ENCODE data around the gene POLR1F.
A peak's percentile ranks its signal among the peaks of the same experiment; 100 is the strongest.
"Not testable (repeated sequence)": the region's sequence is repeated elsewhere in the genome, so short reads cannot be mapped to it uniquely, and the experiment has no call there.

Gene POLR1F, protein sequence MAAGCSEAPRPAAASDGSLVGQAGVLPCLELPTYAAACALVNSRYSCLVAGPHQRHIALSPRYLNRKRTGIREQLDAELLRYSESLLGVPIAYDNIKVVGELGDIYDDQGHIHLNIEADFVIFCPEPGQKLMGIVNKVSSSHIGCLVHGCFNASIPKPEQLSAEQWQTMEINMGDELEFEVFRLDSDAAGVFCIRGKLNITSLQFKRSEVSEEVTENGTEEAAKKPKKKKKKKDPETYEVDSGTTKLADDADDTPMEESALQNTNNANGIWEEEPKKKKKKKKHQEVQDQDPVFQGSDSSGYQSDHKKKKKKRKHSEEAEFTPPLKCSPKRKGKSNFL

DNA sequence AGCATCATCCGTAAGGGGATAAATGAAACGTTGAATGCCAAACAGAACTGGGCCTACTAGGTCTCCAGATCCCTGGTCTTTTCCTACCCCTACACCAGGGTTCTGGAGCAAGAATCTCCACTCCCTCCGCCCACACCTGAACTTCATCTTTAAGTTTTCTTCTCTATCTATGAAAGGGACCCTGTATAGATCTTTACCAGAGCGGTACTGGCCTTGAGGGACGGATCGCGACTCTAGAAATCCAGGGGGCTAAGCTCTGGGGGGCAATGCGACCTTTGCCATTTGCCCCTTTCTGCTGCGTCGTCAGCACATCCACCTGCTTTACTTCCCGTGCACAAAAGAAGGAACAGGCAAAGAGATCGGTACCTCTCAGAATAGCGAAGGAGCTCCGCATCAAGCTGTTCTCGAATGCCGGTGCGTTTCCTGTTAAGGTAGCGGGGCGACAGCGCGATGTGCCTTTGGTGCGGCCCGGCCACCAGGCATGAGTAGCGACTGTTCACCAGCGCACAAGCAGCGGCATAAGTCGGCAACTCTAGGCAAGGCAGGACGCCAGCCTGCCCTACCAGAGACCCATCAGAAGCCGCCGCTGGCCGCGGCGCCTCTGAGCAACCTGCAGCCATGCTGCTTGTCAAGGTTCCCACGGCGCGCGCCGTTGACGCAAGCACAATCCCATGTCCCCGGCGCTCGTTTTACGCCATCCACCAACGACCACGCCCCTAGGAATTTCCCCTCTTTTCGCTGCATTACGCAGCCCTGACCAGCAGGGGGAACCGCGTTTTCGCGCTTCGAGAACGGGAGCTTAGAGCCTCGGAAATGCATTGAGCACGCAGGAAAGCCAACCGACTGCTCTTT is at the start of gene POLR1F:
POLR1F (minus strand) TSS at position 641 of the 852 bp plus-strand sequence; CDS start at position 620, 21 bp downstream.
- DNase-seq (ENCODE audit: low read depth in 1 of 2, low spot score in 1 of 2) = peak; percentile 85 to 86

DNA sequence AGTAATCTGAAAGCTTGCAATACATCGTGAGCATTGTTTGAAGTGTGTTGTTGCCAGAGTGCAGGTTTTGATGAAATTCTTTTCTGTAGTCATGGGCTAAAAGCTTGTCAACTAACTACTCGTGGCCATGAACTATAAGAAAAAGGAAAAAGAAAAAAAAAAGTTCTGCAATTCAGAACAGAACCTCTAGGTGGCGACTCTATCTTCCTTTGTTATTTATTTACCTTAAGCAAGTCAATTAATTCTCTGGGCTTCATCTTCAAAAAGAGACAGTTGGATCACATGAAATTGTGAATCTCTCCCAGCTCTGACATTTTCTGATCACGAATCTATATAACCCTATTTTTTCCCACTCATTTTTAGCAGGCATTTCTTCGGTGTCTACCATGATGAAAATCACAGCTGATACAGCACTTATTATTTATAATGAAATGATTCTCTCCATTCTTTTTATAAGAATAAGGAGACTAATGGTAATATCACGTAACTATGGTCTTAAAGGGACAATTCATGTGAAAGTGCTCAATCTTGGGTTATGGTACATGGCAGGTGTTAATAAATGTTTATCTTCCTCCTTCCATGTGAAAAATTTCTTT is 45.8 kb upstream of the POLR1F start:
- no peak for DNase-seq (ENCODE audit: low read depth in 1 of 2, low spot score in 1 of 2)

DNA sequence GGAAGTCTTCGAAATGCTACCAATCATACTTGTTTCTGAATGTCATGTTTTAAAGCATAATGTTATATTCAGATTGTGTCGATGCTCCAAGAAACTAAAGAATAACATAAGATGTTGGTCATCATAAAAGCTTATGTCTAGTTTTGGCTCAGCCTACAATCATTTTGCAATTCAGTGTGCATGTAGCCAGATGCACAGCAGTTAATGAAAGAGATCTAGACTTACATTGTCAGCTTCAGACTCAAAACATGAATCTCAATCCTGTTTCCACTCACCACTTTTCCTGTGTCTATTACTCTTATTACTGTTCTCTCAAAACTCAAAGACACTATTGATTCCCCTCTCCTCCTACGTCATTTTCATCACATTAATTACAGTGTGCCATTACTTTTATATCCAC is 43.2 kb upstream of the POLR1F start:
- no peak for DNase-seq (ENCODE audit: low read depth in 1 of 2, low spot score in 1 of 2)

DNA sequence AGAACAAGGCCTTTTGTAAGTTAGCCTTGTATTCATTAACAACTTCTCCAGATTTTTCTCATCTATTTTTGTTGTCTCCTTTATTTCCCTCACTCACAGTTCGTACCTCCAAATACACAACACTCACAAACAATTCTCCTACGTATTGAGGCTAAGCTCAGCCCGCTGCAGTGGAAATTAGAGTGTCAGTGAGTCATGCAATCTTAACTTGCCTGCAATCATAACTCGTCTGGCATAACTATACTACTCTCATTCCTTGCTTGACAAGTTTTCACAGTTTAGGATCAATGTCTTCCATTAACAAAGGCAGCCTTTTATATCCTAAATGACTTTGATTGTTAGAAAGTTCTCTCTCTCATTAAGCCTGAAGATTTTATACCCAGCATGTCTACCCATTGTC is 40.8 kb upstream of the POLR1F start:
- no peak for DNase-seq (ENCODE audit: low read depth in 1 of 2, low spot score in 1 of 2)

DNA sequence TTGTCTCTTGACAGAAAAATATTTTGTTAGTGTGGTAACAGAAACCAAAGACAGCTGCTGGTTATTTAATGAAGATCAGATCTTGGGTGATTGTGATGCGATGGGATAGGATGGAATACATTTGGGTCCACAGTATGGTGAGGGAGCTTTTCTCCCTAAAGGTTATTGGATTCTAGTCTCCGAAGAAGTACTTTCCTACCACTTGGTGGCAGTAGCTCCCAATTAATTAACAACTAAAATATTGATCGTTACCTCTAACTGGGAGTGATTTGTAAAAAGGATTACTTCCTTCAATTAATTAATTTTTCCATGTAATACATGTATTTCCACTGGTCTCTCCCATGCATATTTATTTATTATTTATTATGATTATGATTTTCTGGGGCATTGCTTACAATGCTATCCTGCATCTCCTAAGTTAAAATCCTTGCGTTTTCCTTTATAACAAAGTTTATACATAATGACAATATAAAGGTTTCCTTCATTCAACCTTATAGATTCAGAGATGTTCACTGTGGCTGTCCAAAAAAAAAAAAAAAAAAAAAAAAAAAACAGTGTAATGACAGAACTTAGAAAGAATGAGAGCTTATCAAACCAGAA is 39.0 kb upstream of the POLR1F start:
- DNase-seq (ENCODE audit: low read depth in 1 of 2, low spot score in 1 of 2) = no peak

DNA sequence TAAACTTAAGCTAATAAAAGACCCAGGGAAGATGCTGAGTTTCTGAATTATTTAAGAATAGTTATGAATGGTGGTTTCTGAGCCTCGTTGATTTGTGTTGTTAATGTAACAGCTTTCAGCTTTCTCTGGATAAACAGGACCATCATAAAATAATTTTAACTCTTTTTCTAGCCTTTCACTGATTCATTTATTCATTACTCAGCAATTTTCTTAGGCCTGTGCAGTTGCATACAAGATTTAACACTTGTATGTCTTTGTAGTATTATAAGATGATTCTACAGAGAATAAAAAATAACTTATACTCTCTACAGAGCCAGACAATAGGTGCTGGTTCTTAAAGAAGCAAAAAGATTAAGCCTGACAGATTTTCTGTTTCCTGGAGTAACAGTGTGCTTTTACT is 35.2 kb upstream of the POLR1F start:
- no peak for DNase-seq (ENCODE audit: low read depth in 1 of 2, low spot score in 1 of 2)

DNA sequence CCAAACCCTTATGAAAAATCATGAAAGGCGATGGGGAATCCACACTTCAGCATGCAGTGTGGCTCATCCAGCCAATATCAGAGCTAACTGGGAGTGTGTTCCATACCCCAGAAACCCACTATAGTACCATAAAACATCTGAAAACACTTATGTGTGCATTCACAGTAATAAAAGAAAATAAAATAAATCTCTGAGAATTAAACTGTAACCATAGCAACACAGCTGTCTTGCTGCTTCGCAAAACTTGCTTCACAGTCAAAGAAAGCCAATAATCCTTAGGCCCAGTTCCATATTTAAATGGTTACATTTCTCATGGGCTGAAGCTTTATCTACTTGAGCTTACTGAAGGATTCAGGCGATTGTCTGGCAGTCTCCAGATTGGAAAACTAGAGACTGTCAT is 19.9 kb upstream of the POLR1F start:
- no peak for DNase-seq (ENCODE audit: low read depth in 1 of 2, low spot score in 1 of 2)

DNA sequence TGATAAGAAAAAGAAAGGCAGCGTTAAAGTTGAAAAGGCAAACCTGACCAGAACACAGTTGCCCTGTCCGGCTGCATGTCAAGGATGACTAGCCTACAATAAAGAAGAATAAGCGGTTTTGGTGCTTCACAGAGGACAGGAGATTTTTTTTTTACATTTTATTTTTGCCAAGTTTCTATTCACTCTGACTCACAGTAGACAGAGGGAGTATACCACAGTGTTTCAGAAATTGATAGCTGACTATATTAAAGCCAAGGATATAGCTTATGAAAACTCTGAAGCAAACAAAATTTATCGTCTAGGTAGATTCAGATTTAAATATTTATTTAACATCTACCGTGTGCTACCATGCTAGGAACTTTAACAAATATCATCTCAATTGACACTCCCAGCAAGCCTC is 16.9 kb upstream of the POLR1F start:
- no peak for DNase-seq (ENCODE audit: low read depth in 1 of 2, low spot score in 1 of 2)

DNA sequence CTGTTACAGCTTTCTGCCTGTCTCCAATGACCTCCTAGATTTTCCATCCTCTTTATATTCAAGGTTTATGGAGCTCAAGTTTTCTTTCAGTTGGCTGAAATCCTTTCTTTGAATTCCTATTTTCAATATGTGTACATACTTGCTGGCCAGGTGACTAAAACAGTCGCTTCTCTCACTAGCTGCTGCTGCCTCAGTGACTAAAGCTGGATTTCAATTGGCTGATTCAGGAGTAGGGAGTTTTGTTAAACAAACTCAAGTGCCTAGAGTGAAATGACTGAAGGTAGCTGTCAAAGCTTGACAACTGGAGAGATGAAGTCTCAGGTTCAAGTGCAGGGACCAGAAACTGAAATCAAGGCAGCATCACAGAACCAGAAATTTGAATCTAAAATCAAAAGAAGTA is 6.7 kb upstream of the POLR1F start:
- DNase-seq (ENCODE audit: low read depth in 1 of 2, low spot score in 1 of 2) = no peak

DNA sequence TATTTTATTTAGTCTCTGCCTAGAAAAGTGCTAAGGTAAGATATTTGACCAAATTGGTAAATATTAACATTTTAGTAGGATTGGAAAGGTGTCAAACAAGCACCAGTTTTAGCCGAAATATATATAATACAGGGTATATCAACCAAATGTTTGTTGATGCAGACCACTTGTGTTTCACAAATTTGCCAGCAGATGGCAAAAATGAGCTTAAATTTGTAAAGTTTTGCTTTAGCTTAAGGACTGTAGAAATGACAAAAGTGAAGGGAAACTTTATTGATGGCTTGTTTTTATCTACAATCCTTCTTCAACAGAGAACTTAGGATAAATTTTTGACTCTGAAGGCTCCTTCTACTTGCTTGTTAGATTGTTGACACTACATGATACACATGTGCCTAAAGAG is 4.8 kb upstream of the POLR1F start:
- DNase-seq (ENCODE audit: low read depth in 1 of 2, low spot score in 1 of 2) = no peak

DNA sequence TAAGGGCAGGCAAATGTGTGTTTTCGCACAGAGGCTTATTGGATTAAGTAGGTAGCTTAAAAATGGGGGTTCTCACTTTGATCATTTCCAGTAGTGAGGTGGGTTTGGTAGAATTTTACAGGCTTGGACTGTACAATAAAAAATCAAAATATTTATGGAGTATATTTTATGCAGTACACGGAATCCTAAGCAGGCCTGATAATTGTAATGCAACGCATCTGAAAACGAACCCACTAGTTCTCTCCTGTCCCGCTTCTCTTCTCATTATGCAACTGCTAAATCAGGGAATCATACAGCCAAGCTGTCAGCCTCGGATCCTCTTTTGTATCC is 377 bp upstream of the POLR1F start:
- DNase-seq (ENCODE audit: low read depth in 1 of 2, low spot score in 1 of 2) = no peak

DNA sequence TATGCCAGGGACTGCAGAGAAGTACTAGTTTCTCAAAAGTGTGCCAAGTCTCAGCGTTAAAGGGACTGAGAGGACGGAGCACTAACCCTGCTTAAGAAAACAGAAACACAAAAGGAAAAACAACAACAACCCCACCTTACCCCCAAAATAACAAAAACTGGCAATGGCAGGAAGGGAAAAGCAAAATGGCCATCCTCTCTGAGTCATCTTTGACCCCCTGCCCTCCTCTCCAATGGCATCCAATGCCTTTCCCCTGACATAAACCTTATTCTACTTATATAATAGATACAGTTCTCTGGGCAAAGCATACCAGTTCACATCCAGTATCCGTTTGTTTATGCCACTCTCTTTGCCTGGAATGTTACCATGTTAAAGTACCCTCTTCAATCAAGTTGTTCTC is 1.6 kb downstream of the POLR1F start:
- DNase-seq (ENCODE audit: low read depth in 1 of 2, low spot score in 1 of 2) = no peak

DNA sequence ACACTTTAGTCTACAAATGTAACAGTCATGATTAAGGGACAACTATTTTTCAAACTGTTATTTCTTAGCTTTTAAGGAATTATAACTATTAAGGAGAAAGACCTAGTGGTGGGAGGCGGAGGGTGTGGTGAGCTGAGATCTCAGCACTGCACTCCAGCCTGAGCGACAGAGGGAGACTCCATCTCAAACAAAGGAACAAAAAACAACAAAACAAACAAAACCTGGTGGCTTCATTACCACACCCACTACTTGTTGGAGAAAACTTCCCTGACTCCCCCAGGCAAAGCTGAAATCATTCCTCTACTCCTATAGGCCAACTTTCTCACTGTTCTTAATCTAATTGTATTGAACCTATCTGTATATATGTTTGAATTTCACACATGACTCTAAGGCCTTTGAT is 3.2 kb downstream of the POLR1F start:
- no peak for DNase-seq (ENCODE audit: low read depth in 1 of 2, low spot score in 1 of 2)

DNA sequence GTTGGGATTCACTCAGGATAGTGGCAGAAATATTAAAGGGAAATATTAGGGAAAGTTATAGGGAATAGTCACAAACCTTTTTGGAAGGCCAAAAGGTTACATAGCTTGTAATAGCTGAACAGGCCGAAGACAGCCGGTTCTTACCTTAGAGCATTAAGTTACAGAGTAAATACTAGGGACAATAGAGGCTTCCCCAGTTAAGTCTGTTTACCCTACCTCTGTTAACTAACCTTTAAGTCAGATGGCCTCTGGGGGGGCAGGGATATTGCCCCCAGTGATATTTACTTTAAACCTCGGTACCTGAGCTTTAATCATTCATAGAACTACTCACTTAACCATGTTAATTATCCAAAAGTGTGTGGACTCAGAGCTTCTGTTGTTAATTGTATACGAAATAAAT is 7.4 kb downstream of the POLR1F start:
- no peak for DNase-seq (ENCODE audit: low read depth in 1 of 2, low spot score in 1 of 2)

DNA sequence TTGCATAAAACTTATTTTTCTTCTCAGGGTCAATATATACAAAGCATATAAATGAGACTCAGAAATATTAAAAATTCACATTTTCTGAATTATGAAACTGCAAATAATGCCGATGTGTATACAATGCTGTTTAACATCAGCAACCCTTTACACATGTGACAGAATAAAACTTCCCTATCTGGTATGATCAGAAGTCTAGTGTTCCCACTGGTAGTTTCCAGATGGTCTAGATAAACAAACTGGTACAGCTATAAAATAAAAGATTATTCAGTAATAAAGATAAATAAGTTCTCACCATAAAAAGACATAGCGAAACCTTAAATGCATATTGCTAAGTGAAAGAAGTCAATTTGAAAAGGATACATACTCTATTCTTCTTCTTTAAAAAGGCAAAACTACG is 7.9 kb downstream of the POLR1F start:
- DNase-seq (ENCODE audit: low read depth in 1 of 2, low spot score in 1 of 2) = no peak

DNA sequence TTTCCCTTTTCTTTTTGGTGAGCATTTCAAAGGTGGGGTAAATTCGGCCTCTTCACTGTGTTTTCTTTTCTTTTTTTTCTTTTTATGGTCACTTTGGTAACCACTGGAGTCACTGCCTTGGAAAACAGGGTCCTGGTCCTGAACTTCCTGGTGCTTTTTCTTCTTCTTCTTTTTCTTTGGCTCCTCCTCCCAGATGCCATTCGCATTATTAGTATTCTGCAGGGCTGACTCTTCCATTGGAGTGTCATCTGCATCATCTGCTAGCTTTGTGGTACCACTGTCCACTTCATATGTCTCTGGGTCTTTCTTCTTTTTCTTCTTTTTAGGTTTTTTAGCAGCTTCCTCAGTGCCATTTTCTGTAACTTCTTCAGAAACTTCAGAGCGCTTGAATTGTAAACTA is 10.5 kb downstream of the POLR1F start:
- DNase-seq (ENCODE audit: low read depth in 1 of 2, low spot score in 1 of 2) = no peak

DNA sequence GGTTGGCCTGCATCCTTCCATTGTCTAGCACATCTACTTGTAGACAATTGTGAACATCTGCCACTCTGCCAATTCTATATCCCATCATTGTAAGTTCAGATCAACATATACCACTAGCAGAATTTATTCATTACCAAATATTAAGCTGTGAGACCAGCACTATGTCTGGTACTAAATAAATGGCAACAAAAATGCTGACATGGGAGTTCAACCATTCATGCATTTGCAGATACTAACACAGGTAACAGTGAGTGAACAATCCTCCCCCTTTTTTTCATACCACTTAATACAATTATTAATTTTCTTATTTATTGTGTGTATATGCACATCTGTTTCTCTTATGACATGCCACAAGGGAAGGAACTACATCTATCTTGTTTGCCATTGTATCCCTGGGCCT is 11.9 kb downstream of the POLR1F start:
- DNase-seq (ENCODE audit: low read depth in 1 of 2, low spot score in 1 of 2) = no peak

DNA sequence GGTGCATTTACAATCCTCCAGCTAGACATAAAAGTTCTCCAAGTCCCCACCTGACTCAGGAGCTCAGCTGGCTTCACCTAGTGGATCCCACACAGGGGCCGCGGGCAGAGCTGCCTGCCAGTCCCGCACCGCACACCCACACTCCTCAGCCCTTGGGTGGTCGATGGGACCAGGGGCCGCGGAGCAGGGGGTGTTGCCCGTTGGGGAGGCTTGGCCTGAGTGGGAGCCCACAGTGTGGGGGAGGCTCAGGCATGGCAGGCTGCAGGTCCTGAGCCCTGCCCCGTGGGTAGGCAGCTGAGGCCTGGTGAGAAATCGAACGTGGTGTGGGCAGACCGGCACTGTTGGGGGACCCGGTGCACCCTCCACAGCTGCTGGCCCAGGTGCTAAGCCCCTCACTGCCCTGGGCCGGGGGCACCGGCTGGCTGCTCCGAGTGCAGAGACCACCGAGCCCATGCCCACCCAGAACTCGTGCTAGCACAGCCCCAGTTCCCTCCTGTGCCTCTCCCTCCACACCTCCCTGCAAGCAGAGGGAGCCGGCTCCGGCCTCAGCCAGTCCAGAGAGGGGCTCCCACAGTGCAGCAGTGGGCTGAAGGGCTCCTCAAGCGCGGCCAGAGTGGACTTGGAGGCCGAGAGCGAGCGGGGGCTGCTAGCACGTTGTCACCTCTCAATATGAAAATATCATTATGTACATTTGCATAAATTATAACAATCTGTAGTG is 16.6 kb downstream of the POLR1F start:
- no peak for DNase-seq (ENCODE audit: low read depth in 1 of 2, low spot score in 1 of 2)

DNA sequence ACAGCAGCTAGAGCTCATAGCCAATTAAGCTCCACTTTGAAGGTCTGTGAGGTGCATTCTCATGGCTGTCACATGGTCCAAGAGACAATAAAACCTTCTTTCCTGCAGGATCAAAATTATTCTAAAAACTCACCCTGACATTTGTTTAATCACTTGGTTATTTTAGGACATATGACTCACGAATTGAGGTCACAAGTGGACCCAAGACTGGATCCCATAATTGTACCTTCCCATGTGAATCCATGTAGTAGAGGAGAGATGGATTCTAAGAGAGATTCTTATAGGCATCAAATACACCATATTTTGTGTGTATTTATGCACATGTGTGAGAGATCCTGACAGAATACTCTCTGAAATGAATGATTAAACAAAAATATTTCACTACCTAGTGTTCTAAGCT is 18.1 kb downstream of the POLR1F start:
- DNase-seq (ENCODE audit: low read depth in 1 of 2, low spot score in 1 of 2) = no peak

DNA sequence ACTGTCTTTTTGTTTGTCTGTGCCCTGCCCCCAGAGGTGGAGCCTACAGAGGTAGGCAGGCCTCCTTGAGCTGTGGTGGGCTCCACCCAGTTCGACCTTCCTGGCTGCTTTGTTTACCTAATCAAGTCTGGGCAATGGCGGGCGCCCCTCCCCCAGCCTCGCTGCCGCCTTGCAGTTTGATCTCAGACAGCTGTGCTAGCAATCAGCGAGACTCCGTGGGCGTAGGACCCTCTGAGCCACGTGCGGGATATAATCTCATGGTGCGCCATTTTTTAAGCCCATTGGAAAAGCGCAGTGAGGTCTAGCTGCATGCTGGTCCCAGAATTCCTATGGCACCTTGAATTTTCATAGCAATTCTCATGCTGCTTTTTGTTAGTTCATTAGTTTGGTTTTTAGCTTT is 19.7 kb downstream of the POLR1F start:
- not testable (repeated sequence) for DNase-seq (ENCODE audit: low read depth in 1 of 2, low spot score in 1 of 2)

DNA sequence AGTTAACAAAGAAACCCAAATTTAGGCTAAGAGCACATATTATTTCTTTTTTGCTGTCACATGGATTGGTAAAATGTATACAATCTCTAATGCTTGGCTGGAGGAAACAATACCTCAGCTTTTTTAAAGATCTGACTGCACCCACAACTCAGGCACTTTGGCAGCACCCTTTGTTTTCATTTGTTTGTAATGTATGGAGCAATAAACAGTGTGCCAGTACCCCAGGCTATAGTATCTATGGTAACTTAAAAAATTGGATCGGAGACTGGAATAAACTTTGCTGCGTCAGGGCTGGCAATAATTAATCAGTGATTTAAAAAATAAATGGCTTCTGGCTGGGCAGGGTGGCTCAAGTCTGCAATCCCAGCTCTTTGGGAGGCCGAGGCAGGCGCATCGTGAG is 27.2 kb downstream of the POLR1F start:
- no peak for DNase-seq (ENCODE audit: low read depth in 1 of 2, low spot score in 1 of 2)

Data from stimulated activated CD4-positive, alpha-beta T cell treated with anti-CD3 and anti-CD28 coated beads, Interleukin-15, amount 100 ng/mL, for 1 hour (primary cell).